ENCODE results near the gene ROCK2. TPM values are rescaled to one million over a fixed set of nuclear protein-coding genes. Genes with fewer than 3 reads are reported as not detected.
A peak's percentile ranks its signal among the peaks of the same experiment; 100 is the strongest.

Gene ROCK2
- total and polyA plus RNA-seq, 2 of the 13 experiments (the other 11 are each of a cell fraction or from before 2014, with no cell fraction given), result 38.1 to 119 TPM

DNA sequence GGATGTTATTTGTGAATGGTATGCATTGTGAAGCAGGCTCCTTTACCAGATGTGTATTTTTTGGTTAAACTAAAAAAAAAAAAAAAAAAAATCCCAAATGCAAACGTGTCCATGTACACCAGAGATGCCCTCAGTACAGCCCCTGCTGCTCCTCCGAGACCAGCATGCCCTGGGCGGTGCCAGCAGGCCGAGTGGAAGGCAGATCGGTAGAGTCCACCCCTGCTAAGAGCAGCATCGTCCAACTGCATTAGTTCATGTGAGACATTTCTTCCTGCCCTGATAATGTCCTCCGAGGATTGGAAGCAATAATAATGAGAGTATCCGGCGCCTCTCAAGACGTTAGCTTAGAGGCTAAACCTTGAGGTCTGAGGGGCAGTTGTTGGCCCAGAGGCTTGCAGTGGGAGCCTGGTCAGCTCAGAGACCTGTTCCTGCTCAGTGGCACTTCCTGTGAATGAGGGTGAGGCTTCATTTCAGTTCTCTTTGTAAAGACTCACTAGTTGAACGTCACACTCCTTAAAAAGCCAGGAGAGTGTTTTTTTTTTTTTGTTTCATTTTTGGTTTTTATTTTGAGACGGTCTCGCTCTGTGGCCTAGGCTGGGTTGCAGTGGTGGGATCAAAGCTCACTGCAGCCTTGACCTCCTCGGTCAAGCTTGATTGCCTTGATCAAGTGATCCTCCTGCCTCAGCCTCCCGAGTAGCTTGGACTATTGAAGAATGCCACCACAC lies 183.5 kb downstream of the ROCK2 start:
- no TSS peak for BruUV-seq (replicated peaks)
- H3K9ac ChIP-seq (ENCODE audit: insufficient read depth, low read depth, low read length), result no peak overlapping the region
- no peaks in the 10 kb centered on the region for H3K9me3 ChIP-seq (ENCODE audit: low read length)
- peak; percentile 19 for ATAC-seq
- in situ Hi-C loops (cut with HindIII; ENCODE audit: extremely low pct_ligation_motif_present, low pct_unique_long_range_greater_than_20kb), result no loop called here
- no peak for FAIRE-seq
- H3K27me3 ChIP-seq (ENCODE audit: control insufficient read depth in 1 of 2, insufficient read depth in 2 of 2, low read length in 2 of 2), result peaks cover 6 to 30% of the 10 kb centered on the region in 2 experiments; a peak in 4 of 5 replicates
- ChIA-PET POLR2A (no interaction called here), CTCF (ENCODE audit: low intra/inter-chr PET ratio, low total read pairs) (no interaction called here)
- TF ChIP-seq KDM2A (CRISPR knock-in tag; IDR thresholded peaks at IDR 0.05; ENCODE audit: borderline replicate concordance, low read depth) (0 out of 2 replicates have a peak, but pooled peaks have one; percentile 16), ATF1 (CRISPR knock-in tag; IDR thresholded peaks at IDR 0.05) (no peak), ZMYM3 (CRISPR knock-in tag; IDR thresholded peaks at IDR 0.05) (peak; percentile 55; the same call in 1 of the 2 replicates), EP300 (IDR thresholded peaks at IDR 0.05; ENCODE audit: low read depth in 2 of 2, low read length in 2 of 2) (no peak), EP300 (CRISPR knock-in tag; IDR thresholded peaks at IDR 0.05; ENCODE audit: borderline replicate concordance) (no peak), ZNF484 (CRISPR knock-in tag; IDR thresholded peaks at IDR 0.05; ENCODE audit: borderline replicate concordance, low read depth) (no peak), NR2F1 (CRISPR knock-in tag; IDR thresholded peaks at IDR 0.05) (0 out of 4 replicates have a peak, but pooled peaks of 1 of the 2 experiments have one; percentile 34), ZNF777 (CRISPR knock-in tag; IDR thresholded peaks at IDR 0.05) (peak; percentile 24; the same call in 1 of the 2 replicates), HNF4A (CRISPR knock-in tag; IDR thresholded peaks at IDR 0.05) (peak; percentile 38; the same call in 1 of the 2 replicates), ZNF543 (CRISPR knock-in tag; IDR thresholded peaks at IDR 0.05) (no peak)
- TF ChIP-seq, protein P1, sequence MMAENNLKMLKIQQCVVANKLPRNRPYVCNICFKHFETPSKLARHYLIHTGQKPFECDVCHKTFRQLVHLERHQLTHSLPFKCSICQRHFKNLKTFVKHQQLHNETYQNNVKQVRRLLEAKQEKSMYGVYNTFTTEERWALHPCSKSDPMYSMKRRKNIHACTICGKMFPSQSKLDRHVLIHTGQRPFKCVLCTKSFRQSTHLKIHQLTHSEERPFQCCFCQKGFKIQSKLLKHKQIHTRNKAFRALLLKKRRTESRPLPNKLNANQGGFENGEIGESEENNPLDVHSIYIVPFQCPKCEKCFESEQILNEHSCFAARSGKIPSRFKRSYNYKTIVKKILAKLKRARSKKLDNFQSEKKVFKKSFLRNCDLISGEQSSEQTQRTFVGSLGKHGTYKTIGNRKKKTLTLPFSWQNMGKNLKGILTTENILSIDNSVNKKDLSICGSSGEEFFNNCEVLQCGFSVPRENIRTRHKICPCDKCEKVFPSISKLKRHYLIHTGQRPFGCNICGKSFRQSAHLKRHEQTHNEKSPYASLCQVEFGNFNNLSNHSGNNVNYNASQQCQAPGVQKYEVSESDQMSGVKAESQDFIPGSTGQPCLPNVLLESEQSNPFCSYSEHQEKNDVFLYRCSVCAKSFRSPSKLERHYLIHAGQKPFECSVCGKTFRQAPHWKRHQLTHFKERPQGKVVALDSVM (CRISPR knock-in tag; IDR thresholded peaks at IDR 0.05), result peak; percentile 92
- 26% methylated on average over 15 of the region's 15 CpGs for WGBS (ENCODE audit: low lambda C conversion rate)
- peak overlapping the region; percentile 9 to 47 (median 25); a peak in 4 of 6 replicates for H3K4me3 ChIP-seq (replicated peaks in 1 of 3; ENCODE audit: insufficient read depth in 1 of 3, low read depth in 2 of 3, low read length in 3 of 3)
- H3K27ac ChIP-seq (ENCODE audit: extremely low read length, insufficient read depth, low read length), result no peak overlapping the region
- H3K4me2 ChIP-seq (ENCODE audit: low read depth, low read length), result peak overlapping the region; percentile 70
- no peaks in the 10 kb centered on the region for H3K36me3 ChIP-seq (replicated peaks in 1 of 2; ENCODE audit: control insufficient read depth in 1 of 2, insufficient read depth in 2 of 2, low read length in 2 of 2)
- intact Hi-C loops (cut with micrococcal nuclease; ENCODE audit: unreplicated experiment), result no loop called here
- no peak for DNase-seq (ENCODE audit: low spot score)
- no peak overlapping the region for H2AFZ ChIP-seq (ENCODE audit: low read length)
- H4K20me1 ChIP-seq (ENCODE audit: insufficient read depth, low read length), result no peaks in the 10 kb centered on the region
- no peaks in the 10 kb centered on the region for H3K79me2 ChIP-seq (ENCODE audit: insufficient read depth, low read length)
- H3K4me1 ChIP-seq (ENCODE audit: insufficient read depth, low read length), result peaks cover 53% of the 10 kb centered on the region

All from HepG2 (cell line).